NCI-H69 (cell line): Measurements from ENCODE around the gene OLFML3.

ENCODE experiments used
- DNase-seq: peaks from one replicate; lab custom pipeline; 2025; lab: John Stamatoyannopoulos, UW

Gene OLFML3

GRCh38 chr1:113949007-113949406 lies 30.3 kb upstream of the OLFML3 start:
- DNase-seq: no peak

- no peak for DNase-seq
Measured at GRCh38 chr1:113950908-113951307, 28.4 kb upstream of the OLFML3 start.

- DNase-seq: no peak
Measured at GRCh38 chr1:113951719-113952118, 27.6 kb upstream of the OLFML3 start.

GRCh38 chr1:113957984-113958383 lies 21.3 kb upstream of the OLFML3 start:
- no peak for DNase-seq

GRCh38 chr1:113958691-113959090 lies 20.6 kb upstream of the OLFML3 start:
- DNase-seq: no peak

GRCh38 chr1:113963281-113963906 lies 15.9 kb upstream of the OLFML3 start:
- no peak for DNase-seq

GRCh38 chr1:113965703-113966412 lies 13.4 kb upstream of the OLFML3 start:
- DNase-seq: no peak

GRCh38 chr1:113972954-113973353 lies 6.3 kb upstream of the OLFML3 start:
- no peak for DNase-seq

GRCh38 chr1:113975211-113975895 lies 3.9 kb upstream of the OLFML3 start:
- no peak for DNase-seq

GRCh38 chr1:113976609-113977278 lies 2.5 kb upstream of the OLFML3 start:
- peak; percentile 3 for DNase-seq

GRCh38 chr1:113977906-113978305 lies 1.4 kb upstream of the OLFML3 start:
- no peak for DNase-seq

GRCh38 chr1:113980110-113980509 lies 836 bp downstream of the OLFML3 start:
- DNase-seq: no peak

GRCh38 chr1:113981962-113982931 lies 3.0 kb downstream of the OLFML3 start:
- no peak for DNase-seq

- DNase-seq: no peak
Measured at GRCh38 chr1:113982949-113983348, 3.7 kb downstream of the OLFML3 start.

GRCh38 chr1:113983391-113983790 lies 4.1 kb downstream of the OLFML3 start:
- peak; percentile 35 for DNase-seq

GRCh38 chr1:113983826-113984225 lies 4.6 kb downstream of the OLFML3 start:
- no peak for DNase-seq

- DNase-seq: no peak
Measured at GRCh38 chr1:113984710-113985109, 5.4 kb downstream of the OLFML3 start.

- no peak for DNase-seq
Measured at GRCh38 chr1:113986802-113987201, 7.5 kb downstream of the OLFML3 start.

GRCh38 chr1:113987259-113987658 lies 8.0 kb downstream of the OLFML3 start:
- DNase-seq: no peak

GRCh38 chr1:113990530-113990929 lies 11.3 kb downstream of the OLFML3 start:
- no peak for DNase-seq

GRCh38 chr1:113990961-113991360 lies 11.7 kb downstream of the OLFML3 start:
- no peak for DNase-seq
